ENCODE measurements around the gene DAB2.

DAB2 gene

GRCh38 chr5:39331861-39332381 lies 92.9 kb downstream of the DAB2 start:
- DNase-seq, result no peak

GRCh38 chr5:39328731-39329130 lies 96.0 kb downstream of the DAB2 start:
- DNase-seq, result no peak

- no peak for DNase-seq
Measured at GRCh38 chr5:39323542-39323941, 101.2 kb downstream of the DAB2 start.

Data from NCI-H187 (cell line).